Endothelial cell of umbilical vein (primary cell): ENCODE data around the gene MCTP1. TPM values are rescaled to one million over a fixed set of nuclear protein-coding genes. Genes with fewer than 3 reads are reported as not detected.

Experiments used
- BruUV-seq: library from RNA; stranded (reverse); fragments of 400-500 nt; replicated peaks from 2 replicates; lab custom pipeline; 2021; lab: Mats Ljungman, UMichigan
- CTCF ChIA-PET: fragments of 300-600, 350-600 bp; sonication (Branson Sonifier 250); formaldehyde crosslinking; loops from one replicate; lab custom pipeline; 2021; ENCODE audit warnings: antibody characterized with exemption, inconsistent platforms; lab: Charles Lee
- POLR2A ChIA-PET: fragments of 300-600, 350-600 bp; sonication (Branson Sonifier 250); formaldehyde crosslinking; loops from one replicate; lab custom pipeline; 2021; ENCODE audit warnings: antibody characterized with exemption, inconsistent platforms; lab: Charles Lee
- DNase-seq: peaks from one replicate; pipeline ENCODE4 v3.0.0-alpha.2; 2011; ENCODE audit warnings: low read depth, low spot score
- FAIRE-seq: peaks from 2 replicates; lab custom pipeline; 2011; peaks lifted over from hg19 to GRCh38; lab: Jason Lieb, UNC
- H2AFZ ChIP-seq: 2 replicates; pipeline ENCODE4 v1.6.0; 2012; ENCODE audit warnings: low read depth, low read length, control low read depth, inconsistent platforms
- H3K27ac ChIP-seq: 2 replicates; pipeline ENCODE4 v1.5.1; 2011; ENCODE audit warnings: low read depth, mild to moderate bottlenecking, control low read depth, low read length, moderate library complexity; ENCODE audit not compliant: insufficient read depth
- H3K27me3 ChIP-seq, 2 experiments: 2 replicates each; pipeline versions ENCODE4 v1.6.0 to v1.6.1; 2011; ENCODE audit warnings: low read length in 2 of 2, mixed read lengths in 1 of 2; ENCODE audit not compliant: control insufficient read depth in 2 of 2, insufficient read depth in 2 of 2
- H3K36me3 ChIP-seq, 2 experiments: 2 replicates in 1 of 2; 3 replicates in 1 of 2; pipeline ENCODE4 v1.5.1; 2011; ENCODE audit warnings: low read length in 2 of 2, mild to moderate bottlenecking in 1 of 2, moderate library complexity in 1 of 2; ENCODE audit not compliant: control insufficient read depth in 2 of 2, insufficient read depth in 2 of 2; ENCODE audit errors: extremely low read depth in 1 of 2
- H3K4me1 ChIP-seq: 3 replicates; pipeline ENCODE4 v1.5.1; 2011; ENCODE audit warnings: mild to moderate bottlenecking, low read length; ENCODE audit not compliant: control insufficient read depth, insufficient read depth; ENCODE audit errors: extremely low read depth
- H3K4me2 ChIP-seq: 2 replicates; pipeline ENCODE4 v1.6.1; 2011; ENCODE audit warnings: low read length, control low read depth, mixed read lengths; ENCODE audit not compliant: insufficient read depth
- H3K4me3 ChIP-seq, 3 experiments: fragments of 200-600 bp in 1 of 3; sonication (generic), shearing (Covaris generic) in 1 of 3; replicated peaks in 1 of 3; 2 replicates each; pipeline ENCODE4 v1.5.1; 2011 to 2016; ENCODE audit warnings: control low read depth in 3 of 3, low read length in 3 of 3, mild to moderate bottlenecking in 2 of 3, inconsistent platforms in 1 of 3, low read depth in 1 of 3, moderate library complexity in 1 of 3; ENCODE audit not compliant: insufficient read depth in 1 of 3
- H3K79me2 ChIP-seq: 2 replicates; pipeline ENCODE4 v1.6.0; 2012; ENCODE audit warnings: low read length, inconsistent platforms; ENCODE audit not compliant: control insufficient read depth, insufficient read depth
- H3K9ac ChIP-seq: replicated peaks from 2 replicates; pipeline ENCODE3; 2011; ENCODE audit warnings: low read length, control low read depth; ENCODE audit not compliant: insufficient read depth; ENCODE audit errors: extremely low read depth
- H3K9me1 ChIP-seq: replicated peaks from 3 replicates; pipeline ENCODE4 v1.6.0; 2011; ENCODE audit warnings: mild to moderate bottlenecking, low read length; ENCODE audit not compliant: control insufficient read depth, insufficient read depth; ENCODE audit errors: extremely low read depth
- H3K9me3 ChIP-seq: replicated peaks from 2 replicates; pipeline ENCODE4 v1.5.1; 2012; ENCODE audit warnings: low read length, inconsistent platforms; ENCODE audit not compliant: control insufficient read depth, insufficient read depth
- H4K20me1 ChIP-seq: replicated peaks from 2 replicates; pipeline ENCODE3; 2011; ENCODE audit warnings: mild to moderate bottlenecking, low read length; ENCODE audit not compliant: control insufficient read depth, insufficient read depth; ENCODE audit errors: extremely low read depth
- EZH2 ChIP-seq: IDR thresholded peaks from 2 replicates; pipeline ENCODE4 v1.6.1; 2012; ENCODE audit warnings: borderline replicate concordance, low read depth, mild to moderate bottlenecking, moderate library complexity, low read length, inconsistent platforms; ENCODE audit not compliant: severe bottlenecking
- FOS ChIP-seq: IDR thresholded peaks from 2 replicates; pipeline ENCODE4 v1.6.1; 2011; ENCODE audit warnings: mild to moderate bottlenecking, low read length, moderate library complexity, borderline replicate concordance; ENCODE audit not compliant: insufficient read depth
- GATA2 ChIP-seq: IDR thresholded peaks from 2 replicates; pipeline ENCODE4 v1.7.0; 2011; ENCODE audit warnings: low read depth, mild to moderate bottlenecking, moderate library complexity, mixed read lengths, low read length; ENCODE audit not compliant: insufficient read length, insufficient read depth
- JUN ChIP-seq: IDR thresholded peaks from 2 replicates; pipeline ENCODE4 v1.6.1; 2011; ENCODE audit warnings: borderline replicate concordance, low read depth; ENCODE audit not compliant: insufficient read length, insufficient read depth
- MAX ChIP-seq: IDR thresholded peaks from 2 replicates; pipeline ENCODE4 v1.6.1; 2011; ENCODE audit not compliant: insufficient read depth, insufficient read length
- MYC ChIP-seq: IDR thresholded peaks from one replicate; pipeline ENCODE4 v1.6.1; 2011; ENCODE audit warnings: mild to moderate bottlenecking, low read depth, low read length
- POLR2A ChIP-seq: IDR thresholded peaks from 2 replicates; pipeline ENCODE4 v1.6.1; 2012; ENCODE audit warnings: low read depth, mild to moderate bottlenecking, control low read depth, low read length
- POLR2AphosphoS5 ChIP-seq: IDR thresholded peaks from 2 replicates; pipeline ENCODE4 v1.6.1; 2012; ENCODE audit warnings: low read depth, mild to moderate bottlenecking, control low read depth, low read length, moderate library complexity; ENCODE audit not compliant: insufficient read depth
- dilution Hi-C: fragments of 300-500 bp; cut with MboI; formaldehyde crosslinking; loops from one replicate; pipeline ENCODE4 v1.15.0; 2019; ENCODE audit warnings: low sequenced_read_pairs; ENCODE audit not compliant: extremely low pct_ligation_motif_present
- intact Hi-C: fragments of 100-400 bp; cut with micrococcal nuclease; formaldehyde crosslinking; loops from one replicate; pipeline ENCODE4 v1.10.0; 2022
- polyA plus RNA-seq, 4 experiments: library from polyadenylated mRNA; depleted of rRNA in 3 of 4; stranded (reverse) in 3 of 4; unstranded in 1 of 4; fragments of >200 nt; gene quantifications; 2 replicates each; pipeline versions ENCODE4 v1.2.1 to v1.2.3, GENCODE V29; 2011 to 2012; ENCODE audit warnings: missing spikeins in 1 of 4
- total RNA-seq: library from RNA; stranded (reverse); gene quantifications from 2 replicates; pipeline ENCODE4 v1.2.3, GENCODE V29; 2021
- TF ChIP-seq, protein P1 (sequence below), 2 donors: IDR thresholded peaks; 1 replicate in 1 of 2; 2 replicates in 1 of 2; pipeline ENCODE4 v1.5.1; 2011; ENCODE audit warnings: low read length in 2 of 2, mild to moderate bottlenecking in 2 of 2, moderate library complexity in 2 of 2, control low read depth in 1 of 2, inconsistent platforms in 1 of 2, low read depth in 1 of 2; ENCODE audit not compliant: insufficient read depth in 1 of 2; ENCODE audit errors: extremely low read depth in 1 of 2

MCTP1 gene
- total and polyA plus RNA-seq, 2 donors (not counting 3 experiments of a cell fraction or from before 2014, with no cell fraction given), result 79.3 to 203 TPM

- DNase-seq, result no peak
- Histone ChIP-seq H2AFZ (no peak overlapping the region), H3K36me3 (peaks cover 0 to 3% of the 10 kb centered on the region in 2 experiments), H3K9ac (no peak overlapping the region), H3K4me1 (no peaks in the 10 kb centered on the region), H3K4me3 (no peak overlapping the region), H3K79me2 (peaks cover 66% of the 10 kb centered on the region), H4K20me1 (peaks cover 6% of the 10 kb centered on the region), H3K9me3 (no peaks in the 10 kb centered on the region), H3K27ac (no peak overlapping the region), H3K27me3 (no peaks in the 10 kb centered on the region), H3K9me1 (no peaks in the 10 kb centered on the region), H3K4me2 (no peak overlapping the region)
- TF ChIP-seq EZH2, result no peak
- TF ChIP-seq JUN, result no peak
- no TSS peak for BruUV-seq
- no peak for FAIRE-seq
- dilution Hi-C loops, result no loop called here
- CTCF ChIA-PET, result interaction anchor here (0.6 to 2.7 kb wide), 4 partner anchors 9 to 199 kb away, joined by 3 to 10 read pairs (median 4); no protein-coding TSS in a partner anchor
- intact Hi-C loops, result no loop called here
- POLR2A ChIA-PET, result no interaction called here
Observed at GRCh38 chr5:95063492-95063891, 221.4 kb downstream of the MCTP1 start.

DNA sequence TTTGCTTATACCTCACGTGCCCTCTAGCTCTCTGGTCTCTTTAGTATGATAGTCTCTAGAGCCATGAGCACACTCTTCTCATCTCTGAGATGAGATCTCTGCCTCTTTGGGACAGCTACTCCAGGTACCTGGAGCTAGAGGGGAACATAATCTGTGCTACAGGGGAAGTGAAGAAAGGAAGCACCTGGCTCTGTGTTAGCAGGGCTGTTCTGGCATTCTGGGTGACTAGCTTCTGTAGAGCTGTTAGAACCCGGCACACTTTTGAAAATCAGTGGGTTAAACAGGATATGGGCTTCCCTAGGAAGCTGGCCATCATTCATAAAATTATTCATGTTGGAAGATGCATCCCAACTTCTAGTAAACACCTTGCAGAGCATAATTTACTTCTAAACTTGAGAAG is 224.8 kb downstream of the MCTP1 start:
- POLR2A ChIA-PET, result no interaction called here
- Histone ChIP-seq H3K36me3 (peaks cover 0 to 3% of the 10 kb centered on the region in 2 experiments), H3K9me3 (no peaks in the 10 kb centered on the region), H3K9me1 (no peaks in the 10 kb centered on the region), H3K27ac (no peak overlapping the region), H3K9ac (no peak overlapping the region), H4K20me1 (peaks cover 7% of the 10 kb centered on the region), H3K4me2 (no peak overlapping the region), H3K27me3 (no peaks in the 10 kb centered on the region), H3K4me3 (no peak overlapping the region), H3K4me1 (no peaks in the 10 kb centered on the region), H3K79me2 (peaks cover 58% of the 10 kb centered on the region), H2AFZ (no peak overlapping the region)
- dilution Hi-C loops, result no loop called here
- no peak for TF ChIP-seq POLR2A
- TF ChIP-seq EZH2, result no peak
- TF ChIP-seq MAX, result no peak
- no peak for TF ChIP-seq POLR2AphosphoS5
- TF ChIP-seq JUN, result no peak
- TF ChIP-seq, protein P1, sequence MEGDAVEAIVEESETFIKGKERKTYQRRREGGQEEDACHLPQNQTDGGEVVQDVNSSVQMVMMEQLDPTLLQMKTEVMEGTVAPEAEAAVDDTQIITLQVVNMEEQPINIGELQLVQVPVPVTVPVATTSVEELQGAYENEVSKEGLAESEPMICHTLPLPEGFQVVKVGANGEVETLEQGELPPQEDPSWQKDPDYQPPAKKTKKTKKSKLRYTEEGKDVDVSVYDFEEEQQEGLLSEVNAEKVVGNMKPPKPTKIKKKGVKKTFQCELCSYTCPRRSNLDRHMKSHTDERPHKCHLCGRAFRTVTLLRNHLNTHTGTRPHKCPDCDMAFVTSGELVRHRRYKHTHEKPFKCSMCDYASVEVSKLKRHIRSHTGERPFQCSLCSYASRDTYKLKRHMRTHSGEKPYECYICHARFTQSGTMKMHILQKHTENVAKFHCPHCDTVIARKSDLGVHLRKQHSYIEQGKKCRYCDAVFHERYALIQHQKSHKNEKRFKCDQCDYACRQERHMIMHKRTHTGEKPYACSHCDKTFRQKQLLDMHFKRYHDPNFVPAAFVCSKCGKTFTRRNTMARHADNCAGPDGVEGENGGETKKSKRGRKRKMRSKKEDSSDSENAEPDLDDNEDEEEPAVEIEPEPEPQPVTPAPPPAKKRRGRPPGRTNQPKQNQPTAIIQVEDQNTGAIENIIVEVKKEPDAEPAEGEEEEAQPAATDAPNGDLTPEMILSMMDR (IDR thresholded peaks at IDR 0.05; ENCODE audit: extremely low read depth in 1 of 2, insufficient read depth in 1 of 2, low read depth in 1 of 2, low read length in 2 of 2), result no peak
- TF ChIP-seq FOS, result no peak
- no peak for TF ChIP-seq GATA2
- no peak for TF ChIP-seq MYC
- no peak for FAIRE-seq
- BruUV-seq, result no TSS peak
- no peak for DNase-seq
- CTCF ChIA-PET, result interaction anchor here (1.3 kb wide), 1 partner anchor 12 kb away, joined by 3 read pairs; no protein-coding TSS in a partner anchor
- intact Hi-C loops, result no loop called here
